ENCODE measurements around the gene CSNK1G1.
"Not testable (repeated sequence)": the region's sequence is repeated elsewhere in the genome, so short reads cannot be mapped to it uniquely, and the experiment has no call there.

CSNK1G1 gene

GRCh38 chr15:64285871-64286270 lies 70.1 kb downstream of the CSNK1G1 start:
- DNase-seq = no peak

GRCh38 chr15:64285150-64285549 lies 70.8 kb downstream of the CSNK1G1 start:
- no peak for DNase-seq

- no peak for DNase-seq
Observed at GRCh38 chr15:64284042-64284441, 71.9 kb downstream of the CSNK1G1 start.

- DNase-seq = no peak
Observed at GRCh38 chr15:64282701-64283100, 73.3 kb downstream of the CSNK1G1 start.

- DNase-seq = no peak
Observed at GRCh38 chr15:64279131-64279530, 76.8 kb downstream of the CSNK1G1 start.

- DNase-seq = no peak
Observed at GRCh38 chr15:64275934-64276333, 80.0 kb downstream of the CSNK1G1 start.

GRCh38 chr15:64274341-64274950 lies 81.5 kb downstream of the CSNK1G1 start:
- DNase-seq = no peak

GRCh38 chr15:64267331-64267973 lies 88.5 kb downstream of the CSNK1G1 start:
- DNase-seq = no peak

- not testable (repeated sequence) for DNase-seq
Observed at GRCh38 chr15:64265188-64265587, 90.8 kb downstream of the CSNK1G1 start.

- no peak for DNase-seq
Observed at GRCh38 chr15:64264502-64264901, 91.5 kb downstream of the CSNK1G1 start.

GRCh38 chr15:64263567-64263966 lies 92.4 kb downstream of the CSNK1G1 start:
- DNase-seq = no peak

- DNase-seq = no peak
Observed at GRCh38 chr15:64256051-64256450, 99.9 kb downstream of the CSNK1G1 start.

- DNase-seq = no peak
Observed at GRCh38 chr15:64251658-64252057, 104.3 kb downstream of the CSNK1G1 start.

GRCh38 chr15:64251121-64251520 lies 104.9 kb downstream of the CSNK1G1 start:
- DNase-seq = peak; percentile 26

- DNase-seq = no peak
Observed at GRCh38 chr15:64249883-64250575, 105.9 kb downstream of the CSNK1G1 start.

GRCh38 chr15:64249406-64249805 lies 106.6 kb downstream of the CSNK1G1 start:
- no peak for DNase-seq

- peak; percentile 61 for DNase-seq
Observed at GRCh38 chr15:64247906-64248541, 107.9 kb downstream of the CSNK1G1 start.

GRCh38 chr15:64247535-64247905 lies 108.5 kb downstream of the CSNK1G1 start:
- DNase-seq = no peak

- DNase-seq = peak; percentile 67
Observed at GRCh38 chr15:64246364-64247189, 109.4 kb downstream of the CSNK1G1 start.

- DNase-seq = no peak
Observed at GRCh38 chr15:64245405-64245804, 110.6 kb downstream of the CSNK1G1 start.

- DNase-seq = no peak
Observed at GRCh38 chr15:64237677-64238076, 118.3 kb downstream of the CSNK1G1 start.

GRCh38 chr15:64236156-64236894 lies 119.6 kb downstream of the CSNK1G1 start:
- no peak for DNase-seq

Measured in NCI-H2029 (cell line).